GM20431 (cell line): Measurements from ENCODE around the gene COG5.
"Not testable (repeated sequence)": the region's sequence is repeated elsewhere in the genome, so short reads cannot be mapped to it uniquely, and the experiment has no call there.

Experiments
- in situ Hi-C: fragments of 300-500 bp; cut with MseI, MboI; formaldehyde crosslinking; loops from one replicate; pipeline ENCODE4 v1.15.0; 2020; ENCODE audit warnings: low sequenced_read_pairs; ENCODE audit not compliant: unreplicated experiment

Gene COG5

DNA sequence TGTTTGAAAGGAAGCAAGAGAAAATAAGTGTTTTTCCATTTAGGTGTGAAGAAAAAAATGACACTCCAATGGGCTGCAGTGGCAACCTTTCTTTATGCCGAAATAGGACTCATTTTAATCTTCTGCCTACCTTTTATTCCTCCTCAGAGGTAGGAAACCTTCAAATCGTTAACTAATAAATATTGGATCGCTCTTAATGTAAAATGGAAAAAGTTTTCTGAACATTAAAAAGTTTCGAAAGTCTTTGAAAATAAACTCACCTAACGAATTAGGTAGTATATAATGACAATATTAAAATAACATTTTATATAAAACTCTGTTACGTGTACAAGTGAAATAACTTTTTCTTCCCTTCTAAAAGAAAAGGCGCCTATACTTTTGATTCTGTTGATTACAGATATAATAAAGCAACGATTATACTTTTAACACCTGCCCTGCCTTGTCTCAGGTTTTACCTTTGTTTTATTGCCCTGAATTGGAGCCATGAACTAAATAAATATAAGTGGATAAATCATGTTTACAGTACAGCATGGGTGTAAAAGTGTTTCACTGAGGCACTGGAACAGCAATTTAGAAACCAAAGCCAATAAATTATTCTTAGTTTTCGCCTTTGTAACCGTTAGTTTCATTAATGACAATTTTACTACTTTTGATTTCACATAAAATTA is 17.1 kb upstream of the COG5 start:
- in situ Hi-C loops = no loop called here

DNA sequence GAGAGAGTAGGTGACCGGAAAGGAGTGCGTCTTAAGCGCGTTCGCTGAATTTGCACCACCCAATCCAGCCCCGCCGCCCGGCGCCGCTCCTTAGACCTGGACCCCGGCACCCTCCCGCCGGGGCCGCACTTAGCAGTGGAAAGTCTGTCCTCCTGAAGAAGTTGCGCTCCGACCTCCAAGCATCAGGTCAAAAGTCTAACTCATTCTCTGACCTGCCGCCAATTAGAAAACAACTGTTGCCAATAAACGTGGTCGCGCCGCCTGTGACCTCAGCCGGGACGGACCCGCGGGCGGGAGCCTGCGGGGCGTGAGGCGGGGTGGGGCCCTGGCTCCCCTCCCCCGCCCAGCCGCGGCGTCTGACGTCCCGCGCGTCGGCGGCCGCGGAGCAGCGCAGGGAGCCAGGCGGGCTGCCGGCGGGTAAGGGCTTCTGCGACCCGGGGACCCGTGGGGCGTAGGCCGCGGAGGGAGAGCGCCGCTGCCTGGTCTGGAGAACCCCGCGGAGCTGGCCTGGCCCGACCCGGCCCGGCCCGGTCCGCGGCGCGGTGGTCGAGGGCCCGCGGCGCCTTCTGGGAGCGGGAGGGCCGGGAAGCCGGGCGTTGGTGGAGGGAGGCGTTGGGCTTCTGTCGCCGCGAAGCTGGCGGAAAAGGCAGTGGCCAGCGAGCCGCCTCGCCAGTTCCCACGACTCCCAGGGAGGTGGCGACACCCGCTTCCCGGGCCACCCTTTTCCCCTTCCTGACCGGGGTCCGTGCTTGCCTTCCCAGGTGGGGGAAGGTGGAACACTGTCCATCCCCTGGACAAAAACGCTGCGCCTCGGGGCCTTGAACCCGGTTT is 16.4 kb upstream of the COG5 start, which contains the start of gene BCAP29:
Gene BCAP29, plus strand, starts transcription at position 362 of the 831 bp plus-strand sequence. CDS start 527 bp downstream, outside the sequence.
- in situ Hi-C loops = no loop called here

DNA sequence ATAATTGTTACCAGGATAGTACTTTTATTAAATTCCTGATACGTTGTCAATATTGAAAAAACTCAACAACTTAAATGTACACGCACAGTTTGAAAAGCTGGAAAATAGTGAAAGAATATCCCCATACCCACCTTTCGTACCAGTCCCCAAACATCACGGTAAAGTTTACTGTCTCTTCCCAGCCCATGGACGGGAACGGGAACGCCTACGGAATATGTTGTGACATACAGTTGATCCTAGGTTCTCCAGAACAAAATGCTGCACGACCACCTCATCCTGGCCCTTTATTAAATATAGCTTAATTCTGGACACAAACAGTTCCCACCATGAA is 15.8 kb upstream of the COG5 start:
- in situ Hi-C loops = no loop called here

DNA sequence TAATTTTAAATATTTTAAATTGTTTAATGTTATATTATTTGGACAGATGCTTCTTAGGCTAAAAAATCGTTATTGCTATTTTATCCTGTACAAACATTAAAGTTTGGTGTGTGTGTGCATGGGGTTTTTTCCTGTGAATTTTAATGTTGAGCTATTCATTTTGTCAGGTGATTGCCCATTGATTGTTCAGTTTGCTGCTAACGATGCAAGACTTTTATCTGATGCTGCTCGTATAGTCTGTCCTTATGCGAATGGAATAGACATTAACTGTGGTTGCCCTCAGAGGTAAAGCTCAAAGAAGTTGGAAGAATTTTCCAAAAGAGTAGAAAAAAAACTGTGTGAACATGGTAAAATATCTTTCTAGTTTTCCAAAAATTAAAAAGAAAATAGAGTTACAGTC is 9.8 kb upstream of the COG5 start:
- in situ Hi-C loops = no loop called here

DNA sequence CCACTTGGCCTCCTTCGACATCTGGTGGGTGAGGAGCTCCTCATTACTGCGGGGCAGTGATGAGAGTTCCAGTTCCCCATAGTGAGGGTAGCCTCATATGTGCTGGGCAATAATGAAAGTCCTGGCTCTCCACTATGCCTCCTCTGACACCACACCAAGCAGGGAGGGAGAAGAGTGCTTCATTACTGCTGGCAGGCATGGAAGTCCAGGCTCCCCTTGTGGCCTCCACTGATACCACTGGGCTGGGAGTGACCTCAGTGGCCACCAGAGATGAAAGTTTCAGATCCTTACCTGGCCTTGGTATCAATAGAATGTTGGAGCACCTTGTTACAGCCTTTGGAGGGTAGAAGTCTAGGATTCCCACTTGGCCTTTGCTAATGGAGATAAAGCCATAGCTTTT is 6.6 kb upstream of the COG5 start:
- in situ Hi-C loops = no loop called here

DNA sequence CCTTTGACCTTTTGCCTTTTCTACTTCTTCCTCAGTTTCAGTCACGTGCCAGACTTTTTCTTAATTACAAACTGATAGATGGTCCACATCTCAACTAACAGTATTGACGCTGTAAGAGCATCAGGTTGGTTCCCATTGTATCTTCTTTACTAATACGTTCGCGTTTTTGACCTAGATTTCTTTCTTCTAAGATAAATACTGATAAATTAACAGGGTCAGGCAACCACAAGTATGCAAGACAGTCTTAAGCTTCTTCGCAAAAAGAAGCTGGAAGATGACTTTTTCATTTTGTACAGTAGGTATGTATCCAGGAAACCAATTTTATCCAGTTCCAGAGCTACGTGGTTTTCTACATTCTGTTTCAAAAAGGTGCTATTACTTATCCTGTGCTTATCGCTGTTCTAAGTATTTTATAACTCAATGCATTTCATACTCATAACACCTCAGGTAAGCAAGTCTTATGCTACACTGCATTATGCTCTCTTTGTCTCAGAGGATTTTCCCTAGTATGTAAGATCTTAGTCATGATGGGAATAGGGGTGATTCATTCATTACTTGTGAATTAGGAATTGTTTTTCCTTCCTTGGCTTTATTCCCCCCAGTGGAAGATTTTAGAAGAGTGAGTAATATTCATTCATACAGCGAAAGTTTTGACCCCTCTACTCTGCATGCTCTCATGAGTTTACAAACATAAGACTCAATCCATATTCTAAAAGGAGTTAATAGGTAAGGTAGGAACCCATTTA is 1.0 kb upstream of the COG5 start:
- in situ Hi-C loops = no loop called here

DNA sequence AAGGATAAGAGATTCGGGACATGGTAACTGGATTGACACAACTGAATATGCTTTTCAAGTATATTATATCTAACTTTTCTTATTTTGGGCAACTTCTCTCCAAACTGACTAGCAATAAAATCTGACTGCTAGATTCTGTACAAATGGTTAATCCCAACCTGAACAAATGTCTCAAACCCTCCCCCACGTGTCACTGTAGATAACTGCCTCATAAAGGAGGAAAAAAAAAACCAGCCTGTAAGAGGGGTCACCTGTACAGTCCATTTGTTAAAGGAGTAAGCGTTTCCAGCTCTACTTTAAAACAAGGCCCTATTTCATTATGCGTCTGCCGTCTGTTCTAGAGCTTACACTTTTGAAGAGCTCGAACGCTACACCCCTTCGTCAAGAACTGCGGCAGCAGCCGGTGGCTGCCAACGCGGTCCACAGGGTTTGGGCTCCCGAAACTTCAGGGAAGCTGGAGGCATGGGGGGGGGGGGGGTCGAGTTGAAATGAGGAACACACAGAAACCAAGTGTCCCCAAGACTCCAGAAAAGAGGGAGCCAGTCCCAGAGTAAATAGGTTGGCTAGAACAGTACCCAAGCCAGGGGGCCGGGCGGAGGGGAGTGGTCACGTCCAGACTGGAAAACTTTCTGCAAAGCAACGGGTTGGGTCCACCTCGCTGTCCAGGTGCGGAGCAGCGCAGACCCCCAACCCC is 492 bp downstream of the COG5 start:
- in situ Hi-C loops = no loop called here

DNA sequence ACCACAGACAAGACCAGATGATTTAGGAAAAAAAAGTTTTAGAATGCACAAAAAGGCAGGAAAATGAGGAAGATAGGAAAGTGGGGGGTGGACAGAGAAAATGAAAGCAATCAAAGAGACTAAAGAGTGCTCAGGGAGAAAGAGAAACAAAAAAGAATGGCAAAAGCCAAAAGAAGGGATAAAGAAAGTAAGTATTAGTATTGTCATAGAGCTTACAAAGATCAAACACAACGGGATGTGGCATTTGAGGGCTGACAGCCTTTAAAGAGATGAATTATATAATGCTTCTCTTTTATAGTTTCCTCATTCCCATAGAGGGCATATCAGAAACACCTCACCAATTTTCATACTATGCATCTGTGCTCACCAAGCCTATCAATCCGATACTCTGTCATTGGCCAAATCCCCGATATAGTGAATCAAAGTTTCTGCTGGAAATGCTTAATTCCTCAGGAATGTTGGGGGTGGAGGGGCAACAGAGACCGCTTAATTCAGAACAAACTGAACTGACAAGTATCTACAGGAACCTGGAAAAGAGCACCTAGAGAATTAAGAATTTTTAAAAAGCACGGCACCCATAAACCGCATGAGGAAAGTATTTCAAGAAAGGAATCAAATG is 2.7 kb downstream of the COG5 start:
- in situ Hi-C loops = no loop called here

DNA sequence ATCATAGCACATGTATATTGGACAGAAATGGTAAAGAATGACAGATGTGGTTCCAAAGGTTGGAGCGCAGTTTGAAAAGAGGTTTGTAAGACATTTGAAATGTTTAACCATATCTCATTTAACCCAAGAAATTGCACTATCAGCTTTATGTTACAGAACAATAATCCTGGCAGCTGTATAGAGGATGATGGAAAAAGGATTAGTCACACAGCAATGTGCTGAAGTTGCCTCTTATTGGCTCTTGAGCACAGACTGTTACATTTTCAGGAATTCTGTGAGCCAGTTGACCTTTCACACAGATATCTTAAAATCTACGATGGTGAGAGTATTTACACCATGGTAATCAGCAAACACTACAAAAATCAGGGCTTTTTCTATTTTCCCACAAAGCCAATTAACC is 3.9 kb downstream of the COG5 start:
- in situ Hi-C loops = no loop called here

DNA sequence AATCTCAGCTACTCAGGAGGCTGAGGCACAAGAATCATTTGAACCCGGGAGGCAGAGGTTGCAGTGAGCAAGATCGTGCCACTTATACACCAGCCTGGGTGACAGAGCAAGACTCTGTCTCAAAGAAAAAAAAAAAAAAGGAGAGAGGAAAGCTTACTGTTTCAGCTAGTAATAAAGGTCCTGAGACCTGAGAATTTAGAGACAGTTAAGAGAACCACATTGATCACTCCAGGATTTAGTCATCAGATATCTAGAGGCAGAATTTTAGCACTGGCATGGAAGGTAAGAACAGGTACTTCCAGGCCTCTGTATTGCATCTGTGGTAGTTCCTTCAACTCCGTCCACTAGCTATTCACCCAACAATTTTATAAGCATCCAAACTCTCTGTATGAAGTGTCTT is 7.8 kb downstream of the COG5 start:
- in situ Hi-C loops = no loop called here

DNA sequence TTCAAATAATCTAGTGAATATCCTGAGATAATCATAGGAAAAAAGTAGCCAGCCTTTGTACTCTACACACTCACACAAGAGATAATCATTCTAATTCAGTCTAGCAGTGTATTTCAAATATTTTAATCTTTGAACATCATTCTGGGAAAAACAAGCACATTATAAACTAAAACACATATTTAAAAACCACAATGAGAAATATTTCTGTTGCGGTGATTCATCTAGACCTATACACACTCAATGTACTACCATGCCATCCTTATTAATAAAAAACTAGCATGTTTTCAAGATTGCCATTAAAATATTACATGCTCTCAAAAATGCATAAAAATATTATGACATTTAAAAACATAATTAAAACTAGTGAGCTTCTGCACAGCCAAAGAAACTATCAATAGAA is 11.8 kb downstream of the COG5 start:
- in situ Hi-C loops = no loop called here

DNA sequence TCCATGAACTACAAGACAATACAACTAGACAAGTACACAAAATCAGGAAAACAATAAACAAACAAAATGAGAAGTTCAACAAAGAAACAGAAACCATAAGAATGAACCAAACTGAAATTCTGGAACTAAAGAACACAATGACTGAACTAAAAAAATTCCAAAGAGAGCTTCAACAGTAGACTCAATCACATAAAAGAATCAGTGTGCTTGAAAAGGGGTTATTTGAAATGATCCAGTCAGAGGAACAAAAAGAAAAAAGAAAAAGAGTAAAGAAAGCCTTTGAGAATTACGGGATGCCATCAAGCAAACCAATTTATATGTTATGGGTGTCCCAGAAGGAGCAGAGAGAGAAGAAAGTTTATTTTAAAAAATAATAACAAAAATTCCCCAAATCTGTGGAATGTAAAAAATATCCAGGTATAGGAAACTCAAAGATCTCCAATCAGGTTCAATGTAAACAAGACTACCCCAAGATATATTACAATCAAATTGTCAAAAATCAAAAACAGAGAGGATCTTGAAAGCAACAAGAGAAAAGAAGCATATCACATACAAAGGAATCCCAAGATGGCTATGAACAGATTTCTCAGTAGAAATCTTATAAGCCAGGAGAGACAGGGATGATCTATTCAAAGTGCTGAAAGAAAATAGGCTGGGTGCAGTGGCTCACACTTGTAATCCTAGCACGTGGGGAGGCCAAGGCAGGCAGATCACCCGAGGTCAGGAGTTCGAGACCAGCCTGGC is 18.7 kb downstream of the COG5 start:
- in situ Hi-C loops = no loop called here

DNA sequence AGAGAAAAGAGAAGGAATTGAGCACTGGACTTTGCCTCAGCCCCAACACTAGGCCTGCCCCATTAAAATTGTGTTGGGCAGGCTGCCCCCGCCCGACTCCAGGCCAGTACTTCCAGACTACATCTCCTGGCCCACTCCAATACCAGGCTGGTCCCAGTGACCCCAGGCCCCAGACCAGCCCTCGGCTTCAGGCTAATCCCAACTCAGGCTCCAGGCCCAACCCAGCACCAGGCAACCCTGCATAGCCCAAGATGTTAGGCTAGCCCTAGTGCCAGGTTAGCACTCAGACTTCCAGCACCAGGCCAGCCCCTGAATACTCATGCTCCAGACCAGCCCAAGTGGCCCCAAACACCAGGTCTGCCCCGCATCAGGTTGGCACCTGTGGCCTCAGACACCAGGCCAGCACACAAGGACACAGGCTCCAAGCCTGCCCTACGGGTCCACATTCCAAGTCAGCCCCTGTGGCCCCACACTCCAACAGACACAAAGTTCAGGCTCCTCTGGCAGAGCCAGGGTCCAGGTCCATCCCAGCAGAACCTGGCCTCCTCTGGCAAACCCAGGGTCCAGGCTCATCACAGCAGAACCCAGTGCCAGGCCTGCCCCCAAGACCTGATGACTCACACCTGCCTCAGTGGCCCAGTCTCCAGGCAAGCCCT is 20.3 kb downstream of the COG5 start:
- in situ Hi-C loops = no loop called here

DNA sequence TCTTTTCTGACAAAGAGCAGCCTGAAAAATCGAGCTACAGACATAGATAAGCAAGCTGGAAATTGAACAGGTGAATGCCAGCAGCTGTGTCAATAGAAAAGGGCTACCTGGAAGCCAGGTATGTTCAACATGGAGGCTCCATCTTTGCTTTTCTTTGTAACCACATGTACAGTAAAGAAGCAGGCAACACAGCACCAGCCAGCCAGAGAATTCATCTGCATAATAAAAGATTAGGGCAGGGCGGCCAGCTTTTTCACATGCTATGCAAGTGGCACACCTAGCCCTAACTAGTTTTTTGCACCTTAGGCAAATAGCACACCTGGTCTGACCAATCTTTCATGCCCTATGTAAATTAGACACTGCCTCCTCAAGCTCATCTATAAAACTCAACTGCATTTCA is 25.7 kb downstream of the COG5 start:
- in situ Hi-C loops = no loop called here

DNA sequence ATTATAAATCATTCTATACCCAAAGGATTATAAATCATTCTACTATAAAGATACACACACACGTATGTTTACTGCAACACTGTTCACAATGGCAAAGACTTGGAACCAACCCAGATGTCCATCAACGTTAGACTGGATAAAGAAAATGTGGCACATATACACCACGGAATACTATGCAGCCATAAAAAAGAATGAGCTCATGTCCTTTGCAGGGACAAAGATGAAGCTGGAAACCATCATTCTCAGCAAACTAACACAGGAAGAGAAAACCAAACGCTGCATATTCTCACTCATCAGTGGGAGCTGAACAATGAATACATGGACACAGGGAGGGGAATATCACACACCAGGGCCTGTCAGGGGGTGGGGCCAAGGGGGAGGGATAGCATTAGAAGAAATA is 26.5 kb downstream of the COG5 start:
- in situ Hi-C loops = not testable (repeated sequence)

DNA sequence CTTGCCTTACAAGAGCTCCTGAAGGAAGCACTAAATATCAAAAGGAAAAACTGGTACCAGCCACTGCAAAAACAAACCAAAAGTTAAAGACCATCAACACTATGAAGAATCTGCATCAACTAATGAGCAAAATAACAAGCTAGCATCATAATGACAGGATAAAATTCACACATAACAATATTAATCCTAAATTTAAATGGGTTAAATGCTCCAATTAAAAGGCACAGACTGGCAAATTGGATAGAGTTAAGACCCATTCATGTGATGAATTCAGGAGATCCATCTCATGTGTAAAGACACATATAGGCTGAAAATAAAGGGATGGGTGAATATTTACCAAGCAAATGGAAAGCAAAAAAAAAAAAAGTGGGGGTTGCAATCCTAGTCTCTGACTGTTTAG is 29.6 kb downstream of the COG5 start:
- in situ Hi-C loops = no loop called here

DNA sequence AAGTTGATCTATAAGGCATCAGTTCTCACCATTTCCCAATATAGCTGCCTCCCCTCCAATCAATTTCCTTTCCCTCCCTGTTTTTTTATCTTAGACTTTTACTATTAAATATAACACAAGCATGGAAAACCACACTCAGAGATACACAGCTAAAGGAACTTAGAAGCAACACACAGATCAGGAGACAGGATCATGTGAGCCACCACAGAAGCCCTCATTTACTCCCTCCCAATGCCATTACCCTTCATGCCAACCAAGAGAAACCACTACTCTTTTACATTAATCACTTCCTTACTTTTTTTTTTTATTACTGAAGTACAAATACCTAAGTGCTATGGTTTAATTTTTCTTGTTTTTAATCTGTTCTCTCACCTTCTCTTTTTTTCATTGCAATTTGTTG is 33.0 kb downstream of the COG5 start:
- in situ Hi-C loops = no loop called here

DNA sequence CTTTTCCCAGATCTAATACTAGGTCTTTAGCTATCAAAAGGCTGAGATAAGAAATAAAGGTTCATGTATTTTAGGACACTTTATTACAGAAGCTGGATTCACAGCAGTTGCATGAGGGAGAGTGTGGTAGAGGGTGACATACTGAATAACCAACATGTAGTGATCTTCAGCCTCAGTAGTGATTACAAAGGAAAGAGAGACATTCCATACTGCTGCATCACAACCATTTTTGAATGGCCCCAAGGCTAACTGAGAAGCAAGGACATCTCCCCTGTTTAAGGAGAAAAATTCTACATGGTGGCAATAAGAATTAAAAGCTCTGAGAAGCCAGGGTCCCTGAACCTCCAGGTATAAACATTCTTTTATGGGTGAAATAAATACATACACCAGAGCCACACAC is 35.3 kb downstream of the COG5 start:
- in situ Hi-C loops = no loop called here

DNA sequence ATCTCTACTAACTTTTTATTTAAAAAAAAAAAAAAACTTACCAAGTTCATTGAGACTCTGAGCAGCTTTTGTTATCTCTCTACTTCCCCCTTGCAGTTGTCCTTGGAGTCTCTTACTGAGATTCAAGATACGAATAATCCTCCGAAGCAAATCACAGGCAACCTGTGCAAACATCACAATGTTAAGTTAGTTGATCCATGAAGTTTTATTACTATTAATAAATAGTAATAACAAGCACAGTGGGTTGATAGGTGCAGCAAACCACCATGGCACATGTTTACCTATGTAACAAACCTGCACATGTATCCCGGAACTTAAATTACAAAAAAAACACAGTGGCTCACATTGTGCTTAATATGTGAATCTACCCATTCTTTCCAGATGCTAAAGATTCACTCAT is 36.5 kb downstream of the COG5 start:
- in situ Hi-C loops = no loop called here
